HG03066 (cell line): ENCODE results near the gene ZBTB40.

Experiments used
- ATAC-seq: cut with Tn5 transposase; IDR thresholded peaks from one replicate; pipeline ENCODE4 v1.9.1; 2021; ENCODE audit warnings: low read depth; ENCODE audit not compliant: unreplicated experiment

The ZBTB40 gene

DNA sequence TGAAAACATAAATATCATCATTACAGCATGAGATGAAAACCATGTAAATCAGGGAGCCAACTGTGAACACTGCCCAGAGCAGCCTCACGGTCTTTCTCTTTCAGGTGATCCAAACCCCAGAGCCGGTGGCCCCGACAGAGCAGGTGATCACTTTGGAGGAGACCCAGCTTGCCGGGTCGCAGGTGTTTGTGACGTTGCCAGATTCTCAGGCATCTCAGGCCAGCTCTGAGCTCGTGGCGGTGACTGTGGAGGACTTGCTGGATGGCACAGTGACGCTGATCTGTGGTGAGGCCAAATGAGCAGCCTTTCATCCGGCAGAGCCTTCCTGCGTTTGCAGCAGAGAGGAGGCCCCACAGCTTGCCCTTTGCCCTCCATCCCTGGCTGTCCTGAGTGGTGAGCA is 74.4 kb downstream of the ZBTB40 start:
- ATAC-seq = no peak

GRCh38 chr1:22526677-22527076 is 75.0 kb downstream of the ZBTB40 start:
- no peak for ATAC-seq

- no peak for ATAC-seq
Measured at GRCh38 chr1:22527122-22527521, 75.5 kb downstream of the ZBTB40 start.

GRCh38 chr1:22527555-22528296 is 76.1 kb downstream of the ZBTB40 start:
- no peak for ATAC-seq

DNA sequence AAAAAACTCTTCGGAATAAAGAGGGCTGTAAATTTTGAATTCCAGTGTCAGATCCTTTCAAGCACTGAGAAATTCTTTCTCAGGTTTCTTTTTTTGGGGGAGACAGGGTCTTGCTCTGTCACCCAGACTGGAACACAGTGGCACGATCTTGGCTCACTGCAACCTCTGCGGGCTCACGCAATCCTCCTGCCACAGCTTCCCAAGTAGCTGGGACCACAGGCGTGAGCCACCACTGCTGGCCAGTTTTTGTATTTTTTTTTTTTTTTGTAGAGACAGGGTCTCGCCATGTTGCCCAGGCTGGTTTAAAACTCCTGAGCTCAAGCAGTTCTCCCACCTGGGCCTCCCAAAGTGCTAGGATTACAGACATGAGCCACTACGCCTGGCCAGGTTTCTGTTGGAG is 76.8 kb downstream of the ZBTB40 start:
- ATAC-seq = no peak

DNA sequence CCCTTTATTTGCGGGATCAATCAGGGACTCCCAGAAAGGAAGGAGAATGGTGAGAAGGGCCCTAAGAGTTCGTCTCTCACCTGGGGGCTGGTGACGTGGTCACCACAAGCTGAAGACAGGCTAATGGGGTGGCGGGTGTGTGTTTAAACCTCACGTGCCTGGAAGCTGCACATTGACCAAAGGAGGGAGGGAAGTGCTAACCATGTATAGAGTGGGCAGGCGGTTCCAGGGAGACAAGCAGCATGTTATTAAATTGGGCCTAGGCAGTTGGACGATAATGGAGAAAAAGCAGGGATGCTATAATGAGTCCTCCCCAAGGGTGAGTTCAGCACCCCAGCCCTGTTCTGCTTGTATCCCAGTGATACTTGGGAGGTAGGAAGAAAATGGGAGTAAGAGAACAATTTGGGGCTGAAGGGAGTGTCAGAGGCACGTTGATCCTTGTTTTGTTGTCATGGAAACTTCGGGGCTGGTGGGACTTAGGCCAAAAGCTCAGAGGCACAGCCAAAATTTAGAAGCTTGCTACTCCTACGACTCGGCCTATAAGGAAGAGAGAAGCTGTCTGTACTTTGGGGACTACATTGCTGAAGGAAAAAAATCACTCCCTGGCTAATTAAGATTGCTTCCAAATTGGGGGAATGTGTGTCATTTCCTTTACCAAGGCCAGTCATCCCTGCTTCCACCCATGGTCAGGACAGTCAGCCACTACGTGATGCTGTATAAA is 78.4 kb downstream of the ZBTB40 start:
- ATAC-seq = no peak

DNA sequence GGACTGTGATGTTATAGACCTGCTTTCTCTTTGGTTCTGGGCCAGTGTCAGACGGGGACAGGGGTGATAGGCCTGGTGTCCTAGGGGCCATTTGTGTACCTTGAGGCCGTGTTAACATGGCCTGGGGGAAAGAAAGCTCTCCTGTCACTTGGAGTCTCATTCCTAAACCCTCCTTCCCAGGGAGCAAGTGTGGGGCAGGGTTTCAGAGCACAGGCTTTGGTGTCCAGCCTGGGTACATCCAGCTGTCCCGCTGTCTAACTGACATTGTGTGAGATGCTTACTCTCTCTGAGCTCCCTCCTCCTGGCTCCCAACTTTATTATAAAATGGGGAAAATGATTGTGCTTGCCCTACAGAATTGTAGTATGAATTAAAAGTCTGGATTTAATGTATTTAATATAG is 79.1 kb downstream of the ZBTB40 start:
- no peak for ATAC-seq

DNA sequence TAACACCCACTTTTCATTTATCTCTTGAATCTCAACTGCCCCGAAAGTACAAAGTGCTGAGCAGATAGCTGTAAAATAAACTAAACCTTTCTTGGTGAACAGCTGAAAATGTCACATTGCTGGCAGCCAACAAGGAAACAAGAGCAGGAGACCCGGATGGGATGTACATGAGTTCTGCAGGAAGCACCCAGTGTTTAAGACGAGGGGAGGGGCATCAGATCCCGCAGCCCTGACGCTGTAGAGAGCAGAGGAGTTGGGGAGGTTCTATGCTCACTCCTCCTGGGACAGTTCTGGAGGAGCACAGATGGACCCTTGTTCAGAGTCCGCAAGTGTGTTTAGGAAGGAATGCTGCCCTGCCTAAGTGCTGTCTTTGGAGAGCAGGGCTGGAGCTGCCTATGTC is 79.6 kb downstream of the ZBTB40 start:
- ATAC-seq = no peak

DNA sequence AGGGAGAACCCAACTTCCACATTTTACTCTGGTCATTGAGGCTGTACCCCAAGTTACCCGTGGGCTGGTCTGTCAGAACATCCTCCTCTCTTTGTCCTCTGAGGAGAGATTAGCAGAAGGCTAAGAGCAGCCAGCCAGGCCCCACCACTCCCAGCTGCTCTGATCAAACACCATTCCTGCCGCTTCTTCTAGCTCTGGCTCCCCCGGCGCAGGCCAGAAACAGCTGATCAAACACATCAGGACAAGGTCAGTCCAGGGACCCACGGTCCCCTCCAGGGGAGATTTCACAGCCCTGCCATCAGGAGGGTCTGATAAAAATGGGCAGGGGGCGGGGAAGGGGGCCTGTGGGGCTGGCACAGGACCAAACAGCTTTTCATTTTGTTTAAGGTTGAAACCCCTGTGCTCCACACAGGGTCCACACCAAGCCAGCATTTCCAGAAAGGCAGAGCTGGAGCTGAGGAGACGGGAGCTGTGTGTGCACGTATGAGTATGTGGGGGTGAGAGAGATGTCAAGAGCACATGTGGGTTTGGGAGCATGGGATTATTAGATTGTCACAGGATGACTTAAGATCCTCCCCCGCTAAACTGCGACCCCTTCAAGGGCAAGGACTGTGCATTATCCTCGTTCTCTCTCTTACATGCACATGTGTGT is 81.7 kb downstream of the ZBTB40 start:
- no peak for ATAC-seq

- no peak for ATAC-seq
Measured at GRCh38 chr1:22534951-22535350, 83.3 kb downstream of the ZBTB40 start.

- ATAC-seq = no peak
Measured at GRCh38 chr1:22535399-22535798, 83.7 kb downstream of the ZBTB40 start.

DNA sequence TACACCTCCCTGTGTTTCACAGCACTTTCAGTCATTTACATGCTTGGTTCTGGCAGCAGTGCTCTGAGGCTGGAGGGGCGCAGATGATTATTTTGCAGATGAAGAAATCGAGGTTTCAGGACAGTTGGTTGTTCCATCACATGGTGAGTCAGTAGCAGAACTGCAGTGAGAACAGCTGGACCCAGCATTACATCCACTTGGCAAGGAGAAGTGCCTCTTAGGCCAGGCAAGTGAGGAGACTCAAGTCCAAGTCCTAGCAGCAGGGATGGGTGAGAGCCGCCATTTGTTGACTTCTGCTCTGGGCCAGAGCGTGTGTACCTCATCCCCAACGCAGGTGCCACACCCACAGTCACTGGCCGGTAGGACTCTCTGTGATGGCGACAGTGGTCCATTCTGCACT is 84.9 kb downstream of the ZBTB40 start:
- no peak for ATAC-seq

GRCh38 chr1:22537441-22538139 is 85.9 kb downstream of the ZBTB40 start:
- no peak for ATAC-seq

DNA sequence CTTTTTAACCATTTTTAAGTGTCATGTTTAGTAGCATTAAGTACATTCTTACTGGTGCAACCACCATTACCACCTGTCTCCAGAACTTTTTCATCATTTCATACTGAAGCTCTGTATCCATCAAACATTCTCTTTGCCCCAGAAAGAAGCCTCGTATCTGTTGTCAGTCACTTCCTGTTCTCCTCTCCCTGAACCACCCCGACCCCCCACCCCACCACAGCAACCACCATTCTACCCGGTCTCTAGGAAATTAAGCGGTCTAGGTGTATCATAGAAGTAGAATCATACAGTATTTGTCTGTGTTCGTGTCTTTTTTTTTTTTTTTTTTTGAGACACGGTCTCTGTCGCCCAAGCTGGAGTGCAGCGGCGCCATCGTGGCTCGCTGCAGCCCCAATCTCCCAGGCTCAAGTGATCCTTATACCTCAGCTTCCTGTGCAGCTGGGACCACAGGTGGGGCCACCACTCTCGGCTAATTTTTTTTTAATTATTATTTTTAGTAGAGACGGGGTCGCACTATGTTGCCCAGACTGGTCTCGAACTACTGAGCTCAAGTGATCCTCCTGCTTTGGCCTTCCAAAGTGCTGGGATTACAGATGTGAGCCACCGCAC is 88.0 kb downstream of the ZBTB40 start:
- no peak for ATAC-seq

GRCh38 chr1:22540337-22540736 is 88.7 kb downstream of the ZBTB40 start:
- no peak for ATAC-seq

GRCh38 chr1:22542886-22543285 is 91.2 kb downstream of the ZBTB40 start:
- no peak for ATAC-seq

GRCh38 chr1:22543679-22544078 is 92.0 kb downstream of the ZBTB40 start:
- no peak for ATAC-seq

- no peak for ATAC-seq
Measured at GRCh38 chr1:22544606-22545005, 93.0 kb downstream of the ZBTB40 start.

- no peak for ATAC-seq
Measured at GRCh38 chr1:22545141-22545540, 93.5 kb downstream of the ZBTB40 start.

GRCh38 chr1:22547186-22547817 is 95.7 kb downstream of the ZBTB40 start:
- no peak for ATAC-seq
